Activated naive CD4-positive, alpha-beta T cell treated with anti-CD3 and anti-CD28 coated beads, Interleukin-2, amount 50 U/mL, for 16 hours (primary cell): ENCODE measurements around the gene CERK.
"Not testable (repeated sequence)": the region's sequence is repeated elsewhere in the genome, so short reads cannot be mapped to it uniquely, and the experiment has no call there.

ENCODE experiments used
- DNase-seq: peaks from one replicate; pipeline ENCODE4 v3.0.0-alpha.2; 2020

Gene CERK

GRCh38 chr22:46748908-46749675 lies 11.0 kb upstream of the CERK start:
- DNase-seq: peak; percentile 49

GRCh38 chr22:46748206-46748907 lies 10.3 kb upstream of the CERK start:
- DNase-seq: no peak

GRCh38 chr22:46747646-46748045 lies 9.6 kb upstream of the CERK start:
- DNase-seq: no peak

GRCh38 chr22:46746620-46747019 lies 8.6 kb upstream of the CERK start:
- no peak for DNase-seq

- DNase-seq: no peak
These were observed 8.1 kb upstream of the CERK start for GRCh38 chr22:46746192-46746591.

GRCh38 chr22:46744581-46744980 lies 6.5 kb upstream of the CERK start:
- DNase-seq: no peak

- no peak for DNase-seq
These were observed 4.6 kb upstream of the CERK start for GRCh38 chr22:46742576-46743221.

- no peak for DNase-seq
These were observed 4.0 kb upstream of the CERK start for GRCh38 chr22:46741974-46742519.

GRCh38 chr22:46740910-46741780 lies 3.1 kb upstream of the CERK start:
- DNase-seq: no peak

- DNase-seq: peak; percentile 73
These were observed 1.2 kb upstream of the CERK start for GRCh38 chr22:46739094-46739870.

GRCh38 chr22:46738647-46739093 lies 618 bp upstream of the CERK start:
- peak; percentile 34 for DNase-seq

- peak; percentile 41 for DNase-seq
These were observed 712 bp downstream of the CERK start for GRCh38 chr22:46737105-46737975.

- no peak for DNase-seq
These were observed 1.3 kb downstream of the CERK start for GRCh38 chr22:46736705-46737104.

GRCh38 chr22:46735747-46736608 lies 2.1 kb downstream of the CERK start:
- no peak for DNase-seq

- DNase-seq: peak; percentile 41
These were observed 3.1 kb downstream of the CERK start for GRCh38 chr22:46734830-46735453.

- not testable (repeated sequence) for DNase-seq
These were observed 3.8 kb downstream of the CERK start for GRCh38 chr22:46734213-46734722.

GRCh38 chr22:46732513-46732912 lies 5.5 kb downstream of the CERK start:
- no peak for DNase-seq

GRCh38 chr22:46732041-46732379 lies 6.0 kb downstream of the CERK start:
- no peak for DNase-seq
